Ramos (cell line): Measurements from ENCODE around the gene ZNF248.
"Not testable (repeated sequence)": the region's sequence is repeated elsewhere in the genome, so short reads cannot be mapped to it uniquely, and the experiment has no call there.

Experiments
- in situ Hi-C: fragments of 300-500 bp; cut with MboI; formaldehyde crosslinking; loops from one replicate; pipeline ENCODE4 v1.14.3; 2022; ENCODE audit warnings: low sequenced_read_pairs; ENCODE audit not compliant: unreplicated experiment

ZNF248 gene

DNA sequence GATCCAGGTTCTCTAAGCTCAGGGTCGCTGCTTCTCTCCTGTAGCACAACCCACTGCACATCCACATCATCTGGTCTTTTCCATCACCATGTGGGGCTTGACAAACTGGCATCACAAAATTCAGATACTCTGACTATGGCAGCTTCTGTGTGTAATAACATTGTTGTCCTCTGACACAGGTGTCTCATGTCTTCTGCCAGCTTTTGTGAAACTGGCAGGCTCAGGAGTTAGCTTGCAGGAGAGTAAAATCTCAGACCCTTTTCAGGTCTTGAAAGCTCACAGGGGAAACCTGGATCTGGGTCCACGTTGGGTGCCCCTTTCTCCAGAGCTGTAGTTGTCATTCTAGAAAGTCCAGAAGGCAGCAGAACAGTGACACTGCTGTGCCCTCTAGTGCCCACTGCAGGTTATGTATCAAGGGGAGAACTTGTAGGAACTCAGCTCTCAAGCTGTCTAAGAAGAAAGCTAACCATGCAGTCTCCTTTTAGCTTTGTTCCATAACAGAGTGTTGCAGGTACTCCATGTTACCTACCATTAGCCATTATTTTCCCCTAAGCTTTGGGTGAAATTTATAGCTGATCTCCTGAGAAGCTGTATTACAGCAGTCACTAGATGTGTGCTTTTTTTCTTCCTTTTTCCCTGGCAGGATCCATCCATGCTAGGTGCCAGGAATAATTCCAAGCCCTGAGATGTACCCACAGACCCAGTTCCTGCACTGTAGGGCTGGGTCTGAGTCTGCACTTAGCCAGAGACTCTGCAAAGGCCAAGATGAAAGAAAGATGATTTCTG, 102.7 kb downstream of the ZNF248 start:
- in situ Hi-C loops = no loop called here

DNA sequence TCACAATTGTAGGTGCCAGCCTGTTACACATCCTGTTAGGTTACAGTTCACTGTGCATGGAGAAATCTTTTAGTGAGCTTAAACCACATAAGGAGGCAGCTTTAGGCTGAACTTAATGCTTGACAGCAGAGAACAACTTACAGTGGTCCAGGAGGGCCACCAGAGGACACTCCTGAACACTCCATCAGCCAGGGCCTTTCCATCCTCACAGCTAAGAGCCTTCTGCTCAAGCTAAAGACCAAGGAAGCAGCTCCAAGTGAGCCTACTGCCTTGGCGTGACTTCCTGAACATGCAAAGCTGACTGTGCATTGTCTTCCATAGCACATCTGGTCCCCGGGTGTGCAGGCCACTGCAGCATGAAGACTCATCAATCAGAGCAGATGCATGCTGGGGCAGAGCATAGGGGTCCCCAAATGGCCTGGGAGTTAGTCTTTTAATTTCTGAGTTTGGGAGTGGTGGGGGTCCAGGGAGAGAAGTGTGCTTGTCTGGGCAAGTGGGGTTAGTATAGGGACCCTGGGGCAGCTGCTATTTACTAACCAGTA, 105.0 kb downstream of the ZNF248 start:
- in situ Hi-C loops = no loop called here

DNA sequence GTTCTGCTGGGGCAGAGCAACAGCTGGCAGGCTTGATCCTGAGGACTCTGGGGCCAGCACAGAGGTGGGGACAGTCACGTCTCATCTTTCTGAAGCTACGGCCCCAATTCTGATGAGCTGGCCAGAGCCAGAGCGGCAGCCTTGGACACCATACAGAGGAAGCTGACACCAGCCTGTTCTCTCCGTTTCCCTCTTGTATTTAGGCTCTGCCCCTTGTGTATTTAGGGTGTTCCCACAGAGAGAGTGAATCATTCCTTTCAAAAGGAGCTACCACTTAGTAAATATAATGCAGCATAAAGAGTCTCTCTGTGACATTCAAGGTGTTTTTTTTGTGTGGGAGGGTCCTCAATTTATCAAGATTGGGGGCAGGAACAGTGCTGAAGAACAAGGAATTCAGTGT, 109.2 kb downstream of the ZNF248 start:
- in situ Hi-C loops = no loop called here

DNA sequence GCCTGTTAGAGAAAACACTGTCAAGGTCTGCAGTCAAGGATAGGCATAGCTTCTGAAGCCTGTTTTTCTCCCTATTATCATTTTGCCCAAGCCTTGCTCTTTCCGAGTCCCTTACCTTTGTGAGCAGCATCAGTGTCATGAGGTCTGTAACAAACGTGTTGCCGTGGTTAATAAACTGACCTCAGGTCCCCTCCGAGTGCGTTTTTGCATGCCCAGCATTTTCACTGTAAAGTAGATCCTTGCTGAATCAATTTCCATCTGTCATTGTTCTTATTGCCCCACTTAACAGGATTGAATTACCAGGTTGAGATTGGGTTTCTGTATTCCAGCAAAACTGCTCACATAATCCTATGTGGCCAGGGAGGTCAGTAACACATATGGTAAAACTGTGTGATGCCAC, 110.3 kb downstream of the ZNF248 start:
- in situ Hi-C loops = no loop called here

DNA sequence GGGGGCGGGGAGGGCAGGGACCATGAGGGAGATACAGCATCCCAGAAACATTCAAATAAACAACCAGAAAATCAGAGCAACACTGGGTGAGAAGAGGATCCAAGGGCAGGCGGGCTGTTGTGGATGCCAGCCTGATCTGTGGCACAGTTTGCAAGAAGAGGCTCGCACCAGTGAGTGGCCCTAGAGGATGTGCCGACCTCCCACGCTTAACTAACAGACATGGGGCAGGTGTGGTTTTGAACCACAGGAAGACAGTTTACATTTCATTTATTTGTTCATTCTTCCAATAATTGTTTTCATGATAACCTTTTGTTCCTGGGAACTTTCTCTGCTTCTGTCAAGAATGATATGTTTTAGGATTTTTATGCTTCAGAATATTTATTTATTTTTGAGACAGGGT, 115.6 kb downstream of the ZNF248 start:
- in situ Hi-C loops = no loop called here

DNA sequence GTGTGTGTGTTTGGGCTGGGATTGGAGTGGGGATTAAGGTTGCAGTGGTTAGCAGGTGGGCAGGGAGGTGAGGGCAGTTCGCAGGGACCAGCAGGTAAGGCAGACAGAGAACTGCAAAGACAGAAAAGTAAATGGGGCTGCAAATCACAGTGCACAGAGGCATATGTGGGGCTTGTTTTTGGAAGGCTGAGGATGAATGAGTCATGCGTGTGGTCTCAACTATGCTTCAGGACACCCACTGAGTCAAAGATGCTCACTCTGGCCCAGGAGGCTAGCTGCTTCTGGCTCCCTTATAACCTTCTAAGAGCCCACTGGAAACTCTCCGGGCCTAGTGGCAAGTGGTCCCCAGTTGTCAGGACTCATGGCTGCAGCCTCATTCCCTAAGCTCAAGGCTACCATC, 118.2 kb downstream of the ZNF248 start:
- in situ Hi-C loops = no loop called here

DNA sequence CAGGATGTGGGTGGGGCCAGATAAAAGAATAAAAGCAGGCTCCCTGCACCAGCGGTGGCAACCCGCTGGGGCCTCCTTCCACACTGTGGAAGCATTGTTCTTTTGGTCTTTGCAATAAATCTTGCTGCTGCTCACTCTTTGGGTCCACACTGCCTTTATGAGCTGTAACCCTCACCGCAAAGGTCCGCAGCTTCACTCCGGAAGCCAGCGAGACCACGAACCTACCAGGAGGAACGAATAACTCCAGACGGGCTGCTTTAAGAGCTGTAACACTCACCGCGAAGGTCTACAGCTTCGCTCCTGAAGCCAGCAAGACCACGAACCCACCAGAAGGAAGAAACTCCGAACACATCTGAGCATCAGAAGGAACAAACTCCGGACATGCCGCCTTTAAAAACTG, 119.2 kb downstream of the ZNF248 start:
- in situ Hi-C loops = not testable (repeated sequence)

DNA sequence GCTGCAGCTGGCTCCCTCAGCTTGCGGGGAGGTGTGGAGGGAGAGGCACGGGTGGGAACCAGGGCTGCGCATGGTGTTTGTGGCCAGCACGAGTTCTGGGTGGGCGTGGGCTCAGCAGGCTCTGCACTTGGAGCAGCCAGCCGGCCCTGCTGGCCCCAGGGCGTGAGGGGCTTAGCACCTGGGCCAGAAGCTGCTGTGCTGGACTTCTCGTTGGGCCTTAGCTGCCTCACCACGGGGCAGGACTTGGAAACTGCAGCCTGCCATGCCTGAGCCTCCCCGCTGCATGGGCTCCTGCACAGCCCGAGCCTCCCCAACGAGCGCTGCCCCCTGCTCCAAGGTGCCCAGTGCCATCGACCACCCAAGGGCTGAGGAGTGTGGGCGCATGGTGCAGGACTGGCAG, 120.1 kb downstream of the ZNF248 start:
- in situ Hi-C loops = no loop called here

DNA sequence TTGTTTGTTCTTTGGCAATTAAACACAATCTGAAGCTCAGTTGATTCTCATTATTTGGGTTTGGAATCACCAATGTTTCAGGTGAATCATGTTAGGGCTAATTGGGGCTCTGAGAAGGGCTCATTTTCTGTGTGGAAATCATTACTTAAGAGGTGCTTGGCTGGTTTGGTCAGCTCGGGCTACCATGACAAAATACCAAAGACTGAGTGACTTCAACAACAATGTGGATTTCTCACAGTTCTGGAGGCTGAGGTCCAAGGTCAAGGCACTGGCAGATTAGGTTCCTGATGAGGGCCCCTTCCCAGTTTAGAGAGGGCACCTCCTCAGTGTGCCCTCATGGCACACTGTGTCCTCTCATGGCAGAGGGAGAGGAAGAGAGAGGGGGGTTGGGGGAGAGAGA, 121.3 kb downstream of the ZNF248 start:
- in situ Hi-C loops = no loop called here

DNA sequence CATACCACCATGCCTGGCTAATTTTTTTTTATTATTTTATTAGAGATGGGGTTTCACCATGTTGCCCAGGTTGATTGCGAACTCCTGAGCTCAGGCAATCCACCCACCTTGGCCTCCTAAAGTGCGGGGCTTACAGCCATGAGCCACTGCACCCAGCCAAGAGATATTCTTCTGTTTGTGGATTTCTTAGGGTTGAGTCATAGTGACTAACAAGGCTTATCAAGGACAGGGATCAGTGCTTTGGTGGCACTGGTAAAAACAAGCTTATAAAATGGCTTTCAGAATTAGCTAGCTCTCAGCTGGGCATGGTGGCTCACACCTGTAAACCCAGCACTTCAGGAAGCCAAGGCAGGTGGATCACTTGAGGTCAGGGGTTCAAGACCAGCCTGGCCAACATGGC, 122.4 kb downstream of the ZNF248 start:
- in situ Hi-C loops = no loop called here
